OCI-LY3 (cell line): ENCODE measurements around the gene CA6.

Source experiments
- H2AFZ ChIP-seq: fragments of 200-600, 300-600 bp; shearing (Covaris generic); 2 replicates; pipeline ENCODE4 v1.6.0; 2014; ENCODE audit warnings: antibody characterized with exemption, low read depth, low read length
- H3K27ac ChIP-seq: fragments of 200-600, 300-600 bp; sonication (generic); 2 replicates; pipeline ENCODE4 v1.5.1; 2014; ENCODE audit warnings: mild to moderate bottlenecking, low read length, moderate library complexity, mixed read lengths
- H3K27me3 ChIP-seq: fragments of 200-600, 300-600 bp; sonication (generic); 2 replicates; pipeline ENCODE4 v1.6.1; 2014; ENCODE audit warnings: low read depth, low read length, mixed read lengths
- H3K36me3 ChIP-seq: fragments of 200-600, 300-600 bp; sonication (generic); replicated peaks from 2 replicates; pipeline ENCODE3; 2014; ENCODE audit warnings: low read depth, low read length, mixed read lengths
- H3K4me1 ChIP-seq: fragments of 300-600, 200-600 bp; sonication (generic); 2 replicates; pipeline ENCODE4 v1.6.1; 2014; ENCODE audit warnings: low read length, mixed read lengths
- H3K4me2 ChIP-seq: fragments of 200-600, 300-600 bp; sonication (generic); 2 replicates; pipeline ENCODE4 v1.6.1; 2014; ENCODE audit warnings: low read length, mixed read lengths
- H3K4me3 ChIP-seq: fragments of 300-600, 200-600 bp; sonication (generic); 2 replicates; pipeline ENCODE4 v1.5.1; 2014; ENCODE audit warnings: antibody characterized with exemption, mild to moderate bottlenecking, low read length, moderate library complexity
- H3K79me2 ChIP-seq: fragments of 300-600, 200-600 bp; shearing (Covaris generic); 2 replicates; pipeline ENCODE4 v1.6.1; 2014; ENCODE audit warnings: mild to moderate bottlenecking, low read length, mixed read lengths
- H3K9ac ChIP-seq: fragments of 300-600, 200-600 bp; shearing (Covaris generic); 2 replicates; pipeline ENCODE4 v1.6.0; 2014; ENCODE audit warnings: mild to moderate bottlenecking, low read length, moderate library complexity
- H3K9me3 ChIP-seq: fragments of 200-600, 300-600 bp; shearing (Covaris generic); 2 replicates; pipeline ENCODE4 v1.6.1; 2014; ENCODE audit warnings: low read length, mixed read lengths; ENCODE audit not compliant: insufficient read depth
- H4K20me1 ChIP-seq: fragments of 200-600, 300-600 bp; sonication (generic); 2 replicates; pipeline ENCODE4 v1.6.1; 2016; ENCODE audit warnings: low read length, mixed read lengths; ENCODE audit not compliant: insufficient read depth
- CTCF ChIP-seq: fragments of 200-600, 300-600 bp; sonication (generic); IDR thresholded peaks from 2 replicates; pipeline ENCODE4 v1.5.1; 2014; ENCODE audit warnings: antibody characterized with exemption, low read length, low read depth
- EZH2phosphoT487 ChIP-seq: fragments of 200-600 bp; shearing (Covaris generic); IDR thresholded peaks from 2 replicates; pipeline ENCODE4 v1.6.1; 2018; ENCODE audit warnings: antibody characterized with exemption, mixed run types, low read depth

Gene CA6

GRCh38 chr1:8950309-8950708 lies 4.6 kb downstream of the CA6 start:
- no peaks in the 10 kb centered on the region for H3K36me3 ChIP-seq
- H4K20me1 ChIP-seq = no peaks in the 10 kb centered on the region
- no peak overlapping the region for H3K4me2 ChIP-seq
- H3K27ac ChIP-seq = no peak overlapping the region
- TF ChIP-seq EZH2phosphoT487 = no peak
- TF ChIP-seq CTCF = no peak
- no peaks in the 10 kb centered on the region for H3K9me3 ChIP-seq
- no peak overlapping the region for H2AFZ ChIP-seq
- no peak overlapping the region for H3K4me3 ChIP-seq
- H3K4me1 ChIP-seq = no peaks in the 10 kb centered on the region
- H3K79me2 ChIP-seq = no peaks in the 10 kb centered on the region
- H3K9ac ChIP-seq = no peak overlapping the region
- H3K27me3 ChIP-seq = no peaks in the 10 kb centered on the region

GRCh38 chr1:8951231-8951630 lies 5.6 kb downstream of the CA6 start:
- H3K79me2 ChIP-seq = no peaks in the 10 kb centered on the region
- no peaks in the 10 kb centered on the region for H4K20me1 ChIP-seq
- no peaks in the 10 kb centered on the region for H3K36me3 ChIP-seq
- H3K4me2 ChIP-seq = no peak overlapping the region
- no peak overlapping the region for H3K9ac ChIP-seq
- no peak for TF ChIP-seq CTCF
- TF ChIP-seq EZH2phosphoT487 = no peak
- no peak overlapping the region for H2AFZ ChIP-seq
- no peaks in the 10 kb centered on the region for H3K27me3 ChIP-seq
- no peaks in the 10 kb centered on the region for H3K4me1 ChIP-seq
- H3K27ac ChIP-seq = no peak overlapping the region
- no peaks in the 10 kb centered on the region for H3K9me3 ChIP-seq
- H3K4me3 ChIP-seq = no peak overlapping the region

GRCh38 chr1:8955406-8955805 lies 9.7 kb downstream of the CA6 start:
- Histone ChIP-seq H2AFZ (no peak overlapping the region), H3K4me3 (no peak overlapping the region), H3K27ac (no peak overlapping the region), H3K9me3 (no peaks in the 10 kb centered on the region), H3K4me1 (no peaks in the 10 kb centered on the region), H3K9ac (no peak overlapping the region), H3K27me3 (no peaks in the 10 kb centered on the region), H4K20me1 (no peaks in the 10 kb centered on the region), H3K4me2 (no peak overlapping the region), H3K36me3 (no peaks in the 10 kb centered on the region), H3K79me2 (no peaks in the 10 kb centered on the region)
- TF ChIP-seq EZH2phosphoT487 = no peak
- no peak for TF ChIP-seq CTCF

- H2AFZ ChIP-seq = no peak overlapping the region
- H3K27me3 ChIP-seq = no peaks in the 10 kb centered on the region
- TF ChIP-seq CTCF (no peak), EZH2phosphoT487 (no peak)
- no peaks in the 10 kb centered on the region for H3K4me1 ChIP-seq
- no peak overlapping the region for H3K4me2 ChIP-seq
- H3K79me2 ChIP-seq = no peaks in the 10 kb centered on the region
- no peaks in the 10 kb centered on the region for H3K36me3 ChIP-seq
- no peak overlapping the region for H3K4me3 ChIP-seq
- no peak overlapping the region for H3K9ac ChIP-seq
- H3K27ac ChIP-seq = no peak overlapping the region
- H3K9me3 ChIP-seq = no peaks in the 10 kb centered on the region
- H4K20me1 ChIP-seq = no peaks in the 10 kb centered on the region
Observed at GRCh38 chr1:8956461-8957349, 11.0 kb downstream of the CA6 start.
